Lung (tissue), 12 donors: Measurements from ENCODE around the gene LRRC8C. TPM values are rescaled to one million over a fixed set of nuclear protein-coding genes. Genes with fewer than 3 reads are reported as not detected.
"Not testable (repeated sequence)": the region's sequence is repeated elsewhere in the genome, so short reads cannot be mapped to it uniquely, and the experiment has no call there.

Source experiments
- ATAC-seq: fragments of 200-7000 bp; cut with Tn5 transposase; one replicate; pipeline ENCODE4 v1.9.1; 2020; ENCODE audit warnings: moderate number of reproducible peaks; ENCODE audit not compliant: insufficient read depth, low FRiP score
- DNase-seq, 3 donors: peaks; one replicate each; pipeline ENCODE4 v3.0.0-alpha.2; 2013 to 2017
- H3K27ac ChIP-seq, 2 donors: one replicate each; pipeline ENCODE4 v1.5.1; 2013; ENCODE audit warnings: mild to moderate bottlenecking in 2 of 2, moderate library complexity in 2 of 2, control low read depth in 1 of 2, inconsistent platforms in 1 of 2, low read depth in 1 of 2, low read length in 1 of 2
- H3K27me3 ChIP-seq, 3 donors: one replicate each; pipeline ENCODE4 v1.5.1; 2013; ENCODE audit warnings: low read length in 2 of 3; ENCODE audit not compliant: control insufficient read depth in 3 of 3, insufficient read depth in 3 of 3
- H3K36me3 ChIP-seq, 4 donors: one replicate each; pipeline ENCODE4 v1.5.1; 2013; ENCODE audit warnings: low read length in 4 of 4, mild to moderate bottlenecking in 1 of 4, moderate library complexity in 1 of 4; ENCODE audit not compliant: control insufficient read depth in 4 of 4, insufficient read depth in 4 of 4
- H3K4me1 ChIP-seq, 5 donors: one replicate each; pipeline ENCODE4 v1.5.1; 2013; ENCODE audit warnings: low read length in 5 of 5, mild to moderate bottlenecking in 2 of 5, moderate library complexity in 1 of 5; ENCODE audit not compliant: control insufficient read depth in 5 of 5, insufficient read depth in 5 of 5
- H3K4me3 ChIP-seq: one replicate; pipeline ENCODE4 v1.5.1; 2013; ENCODE audit warnings: mild to moderate bottlenecking, control low read depth, moderate library complexity
- H3K9ac ChIP-seq, 2 donors: one replicate each; pipeline ENCODE4 v1.5.1; 2013; ENCODE audit warnings: low read length in 2 of 2, control low read depth in 1 of 2; ENCODE audit not compliant: insufficient read depth in 1 of 2
- H3K9me3 ChIP-seq, 4 donors: one replicate each; pipeline ENCODE4 v1.5.1; 2013; ENCODE audit warnings: low read length in 3 of 4, mild to moderate bottlenecking in 1 of 4, moderate library complexity in 1 of 4; ENCODE audit not compliant: control insufficient read depth in 4 of 4, insufficient read depth in 3 of 4
- CTCF ChIP-seq: IDR thresholded peaks from 2 replicates; pipeline ENCODE4 v1.5.1; 2012; ENCODE audit warnings: mild to moderate bottlenecking; ENCODE audit errors: control extremely low read depth, extremely low read depth
- WGBS, 2 donors: extraction: QIAGEN DNeasy Blood & Tissue Kit; methylation state at CpG; one replicate each; pipeline ENCODE4 v1.1.7; 2013; 5-methylcytosine and 5-hydroxymethylcytosine counted together
- polyA plus RNA-seq, 2 donors: library from polyadenylated mRNA; stranded (reverse); fragments of 200-250 nt; gene quantifications; one replicate each; pipeline ENCODE4 v1.2.1, GENCODE V29; 2013
- total RNA-seq, 2 donors: library from RNA; depleted of rRNA in 1 of 2; stranded (reverse); fragments of >200 nt in 1 of 2; gene quantifications; one replicate each; pipeline ENCODE4 v1.2.1, GENCODE V29; 2014 to 2021
- donor health status: control.
- donor health status: control.
- donor health status: Bipolar disorder and iron deficiency.
- donor health status: healthy.
- donor health status: DM: yes; HTN: yes; CAD: no.

LRRC8C gene
- total and polyA plus RNA-seq, 4 donors = 3.3 to 11.7 (median 6.9) TPM

- no peak for TF ChIP-seq CTCF
- no peaks in the 10 kb centered on the region for H3K4me1 ChIP-seq
- ATAC-seq (no peak), DNase-seq (no peak)
- H3K27me3 ChIP-seq = no peaks in the 10 kb centered on the region
- H3K9me3 ChIP-seq = no peaks in the 10 kb centered on the region
- WGBS, 2 donors = 71 to 73% methylated on average over 6 of the region's 6 CpGs
- peaks cover 0 to 9% (median 0%) of the 10 kb centered on the region in 4 donors for H3K36me3 ChIP-seq
- no peak overlapping the region for H3K4me3 ChIP-seq
- no peak overlapping the region for H3K27ac ChIP-seq
- H3K9ac ChIP-seq = no peak overlapping the region
Observed at GRCh38 chr1:89590341-89591080, 42.4 kb upstream of the LRRC8C start.

- 51 to 66% methylated on average over 13 of the region's 13 CpGs for WGBS, 2 donors
- not testable (repeated sequence) for H3K9me3 ChIP-seq, H3K27me3 ChIP-seq, H3K4me1 ChIP-seq, H3K27ac ChIP-seq, H3K36me3 ChIP-seq, DNase-seq, H3K9ac ChIP-seq, H3K4me3 ChIP-seq
- peak; percentile 66 for ATAC-seq
Observed at GRCh38 chr1:89592861-89593302, 40.0 kb upstream of the LRRC8C start.

GRCh38 chr1:89594096-89594740 lies 38.7 kb upstream of the LRRC8C start:
- WGBS, 2 donors = 94% methylated on average over 4 of the region's 4 CpGs
- H3K36me3 ChIP-seq = peaks cover 0 to 5% (median 0%) of the 10 kb centered on the region in 4 donors
- no peak for ATAC-seq
- no peak for DNase-seq
- H3K9me3 ChIP-seq = no peaks in the 10 kb centered on the region
- no peak overlapping the region for H3K27ac ChIP-seq
- no peaks in the 10 kb centered on the region for H3K4me1 ChIP-seq
- H3K9ac ChIP-seq = no peak overlapping the region
- H3K4me3 ChIP-seq = no peak overlapping the region
- no peaks in the 10 kb centered on the region for H3K27me3 ChIP-seq
- TF ChIP-seq CTCF = no peak

GRCh38 chr1:89596698-89597097 lies 36.2 kb upstream of the LRRC8C start:
- Histone ChIP-seq H3K9me3 (no peaks in the 10 kb centered on the region), H3K9ac (no peak overlapping the region), H3K4me1 (no peaks in the 10 kb centered on the region), H3K36me3 (peaks cover 0 to 3% (median 0%) of the 10 kb centered on the region in 4 donors), H3K27ac (no peak overlapping the region), H3K27me3 (no peaks in the 10 kb centered on the region), H3K4me3 (no peak overlapping the region)
- no peak for TF ChIP-seq CTCF
- ATAC-seq (no peak), DNase-seq (no peak)
- 97 to 98% methylated on average over 2 of the region's 2 CpGs for WGBS, 2 donors
